ENCODE results near the gene AKT3.

AKT3 gene

DNA sequence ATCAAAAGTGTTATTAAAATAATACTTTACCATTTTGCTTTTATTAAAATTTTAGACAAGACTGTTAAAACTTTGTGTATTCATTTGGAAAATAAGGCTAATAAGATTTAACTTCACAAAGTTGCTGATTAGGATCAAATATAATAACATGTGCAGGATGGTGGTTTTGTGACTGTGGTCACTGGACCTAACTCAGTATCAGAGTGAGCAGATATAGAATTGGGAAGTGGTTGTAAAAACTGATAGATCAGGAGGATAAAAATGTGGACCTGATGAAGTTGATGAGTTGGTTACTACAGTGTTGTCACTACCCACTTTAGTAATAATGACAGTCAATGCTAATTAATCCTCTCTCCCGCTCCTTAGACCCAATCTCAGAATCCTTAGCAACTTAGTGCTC is 186.4 kb downstream of the AKT3 start:
- TF ChIP-seq FOXP2 (optimal IDR thresholded peaks at IDR 0.05; ENCODE audit: borderline replicate concordance, extremely low read depth, extremely low read length, insufficient read depth) (no peak), POLR2AphosphoS5 (IDR thresholded peaks at IDR 0.05; ENCODE audit: low read depth, low read length) (no peak), TAF1 (IDR thresholded peaks at IDR 0.05; ENCODE audit: borderline replicate concordance, insufficient read depth, low read length) (no peak), SIN3A (IDR thresholded peaks at IDR 0.05; ENCODE audit: borderline replicate concordance, insufficient read depth, low read length) (no peak)
- TF ChIP-seq, protein P1, sequence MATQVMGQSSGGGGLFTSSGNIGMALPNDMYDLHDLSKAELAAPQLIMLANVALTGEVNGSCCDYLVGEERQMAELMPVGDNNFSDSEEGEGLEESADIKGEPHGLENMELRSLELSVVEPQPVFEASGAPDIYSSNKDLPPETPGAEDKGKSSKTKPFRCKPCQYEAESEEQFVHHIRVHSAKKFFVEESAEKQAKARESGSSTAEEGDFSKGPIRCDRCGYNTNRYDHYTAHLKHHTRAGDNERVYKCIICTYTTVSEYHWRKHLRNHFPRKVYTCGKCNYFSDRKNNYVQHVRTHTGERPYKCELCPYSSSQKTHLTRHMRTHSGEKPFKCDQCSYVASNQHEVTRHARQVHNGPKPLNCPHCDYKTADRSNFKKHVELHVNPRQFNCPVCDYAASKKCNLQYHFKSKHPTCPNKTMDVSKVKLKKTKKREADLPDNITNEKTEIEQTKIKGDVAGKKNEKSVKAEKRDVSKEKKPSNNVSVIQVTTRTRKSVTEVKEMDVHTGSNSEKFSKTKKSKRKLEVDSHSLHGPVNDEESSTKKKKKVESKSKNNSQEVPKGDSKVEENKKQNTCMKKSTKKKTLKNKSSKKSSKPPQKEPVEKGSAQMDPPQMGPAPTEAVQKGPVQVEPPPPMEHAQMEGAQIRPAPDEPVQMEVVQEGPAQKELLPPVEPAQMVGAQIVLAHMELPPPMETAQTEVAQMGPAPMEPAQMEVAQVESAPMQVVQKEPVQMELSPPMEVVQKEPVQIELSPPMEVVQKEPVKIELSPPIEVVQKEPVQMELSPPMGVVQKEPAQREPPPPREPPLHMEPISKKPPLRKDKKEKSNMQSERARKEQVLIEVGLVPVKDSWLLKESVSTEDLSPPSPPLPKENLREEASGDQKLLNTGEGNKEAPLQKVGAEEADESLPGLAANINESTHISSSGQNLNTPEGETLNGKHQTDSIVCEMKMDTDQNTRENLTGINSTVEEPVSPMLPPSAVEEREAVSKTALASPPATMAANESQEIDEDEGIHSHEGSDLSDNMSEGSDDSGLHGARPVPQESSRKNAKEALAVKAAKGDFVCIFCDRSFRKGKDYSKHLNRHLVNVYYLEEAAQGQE (IDR thresholded peaks at IDR 0.05; ENCODE audit: insufficient read depth in 1 of 2, low read depth in 2 of 2, low read length in 2 of 2), result no peak

DNA sequence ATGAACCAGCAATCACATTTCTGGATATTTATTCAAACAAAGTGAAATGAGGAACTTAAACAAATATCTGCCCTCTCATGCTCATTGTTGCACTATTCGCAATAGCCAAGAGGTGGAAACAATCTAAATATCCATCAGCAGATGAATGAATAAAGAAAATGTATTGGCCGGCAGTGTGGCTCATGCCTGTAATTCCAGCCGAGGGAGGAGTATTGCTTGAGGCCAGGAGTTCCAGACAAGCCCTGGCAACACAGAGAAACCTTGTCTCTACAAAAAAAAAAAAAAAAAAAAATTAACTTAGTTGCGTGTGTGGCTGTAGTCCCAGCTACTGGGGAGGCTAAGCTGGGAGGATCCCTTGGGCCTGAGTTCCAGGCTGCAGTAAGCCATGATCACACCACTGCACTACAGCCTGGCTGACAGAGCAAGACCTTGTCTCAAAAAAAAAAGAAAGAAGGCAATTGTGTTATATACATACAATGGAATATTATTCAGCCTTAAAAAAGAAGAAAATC is 191.4 kb downstream of the AKT3 start:
- TF ChIP-seq FOXP2 (optimal IDR thresholded peaks at IDR 0.05; ENCODE audit: borderline replicate concordance, extremely low read depth, extremely low read length, insufficient read depth) (no peak), POLR2AphosphoS5 (IDR thresholded peaks at IDR 0.05; ENCODE audit: low read depth, low read length) (no peak), TAF1 (IDR thresholded peaks at IDR 0.05; ENCODE audit: borderline replicate concordance, insufficient read depth, low read length) (no peak), SIN3A (IDR thresholded peaks at IDR 0.05; ENCODE audit: borderline replicate concordance, insufficient read depth, low read length) (no peak)
- TF ChIP-seq, protein P1 (IDR thresholded peaks at IDR 0.05; ENCODE audit: insufficient read depth in 1 of 2, low read depth in 2 of 2, low read length in 2 of 2), result no peak

DNA sequence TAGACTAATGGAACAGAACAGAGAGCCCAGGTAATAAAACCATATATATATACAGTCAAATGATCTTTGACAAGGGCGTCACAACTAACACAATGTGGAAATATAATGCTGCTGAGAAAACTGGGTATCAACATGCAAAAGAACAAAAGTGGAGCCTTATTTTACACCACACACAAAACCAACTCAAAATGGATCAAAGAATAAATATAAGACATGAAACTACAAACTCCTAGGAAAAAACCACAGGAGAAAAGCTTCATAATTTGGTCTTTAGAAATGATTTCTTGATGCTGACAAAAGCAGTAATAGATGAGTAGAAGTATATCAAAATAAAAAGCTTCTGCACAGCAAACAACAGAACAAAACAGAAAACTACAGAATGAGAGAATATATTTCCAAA is 192.2 kb downstream of the AKT3 start:
- TF ChIP-seq POLR2AphosphoS5 (IDR thresholded peaks at IDR 0.05; ENCODE audit: low read depth, low read length) (no peak), TAF1 (IDR thresholded peaks at IDR 0.05; ENCODE audit: borderline replicate concordance, insufficient read depth, low read length) (no peak), SIN3A (IDR thresholded peaks at IDR 0.05; ENCODE audit: borderline replicate concordance, insufficient read depth, low read length) (no peak)
- TF ChIP-seq, protein P1 (IDR thresholded peaks at IDR 0.05; ENCODE audit: insufficient read depth in 1 of 2, low read depth in 2 of 2, low read length in 2 of 2), result no peak

DNA sequence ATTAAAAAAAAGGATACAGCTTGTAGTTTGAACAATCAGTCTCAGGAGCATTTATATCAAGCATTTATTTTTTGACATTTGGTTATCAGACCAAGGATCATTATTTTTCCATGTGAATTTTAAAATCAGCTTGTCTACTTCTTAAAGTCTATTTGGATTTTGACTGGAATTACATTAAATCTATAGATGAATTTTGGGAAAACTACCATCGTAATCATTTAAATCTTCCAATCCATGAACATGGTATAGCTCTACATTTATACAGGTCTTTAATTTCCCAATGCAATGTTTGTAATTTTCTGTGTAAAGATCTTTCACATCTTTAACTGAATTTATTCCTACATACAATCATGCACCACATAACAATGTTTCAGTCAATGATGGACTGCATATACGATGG is 203.2 kb downstream of the AKT3 start:
- TF ChIP-seq POLR2AphosphoS5 (IDR thresholded peaks at IDR 0.05; ENCODE audit: low read depth, low read length) (no peak), FOXP2 (optimal IDR thresholded peaks at IDR 0.05; ENCODE audit: borderline replicate concordance, extremely low read depth, extremely low read length, insufficient read depth) (no peak), TAF1 (IDR thresholded peaks at IDR 0.05; ENCODE audit: borderline replicate concordance, insufficient read depth, low read length) (no peak), SIN3A (IDR thresholded peaks at IDR 0.05; ENCODE audit: borderline replicate concordance, insufficient read depth, low read length) (no peak)
- TF ChIP-seq, protein P1 (IDR thresholded peaks at IDR 0.05; ENCODE audit: insufficient read depth in 1 of 2, low read depth in 2 of 2, low read length in 2 of 2), result no peak

DNA sequence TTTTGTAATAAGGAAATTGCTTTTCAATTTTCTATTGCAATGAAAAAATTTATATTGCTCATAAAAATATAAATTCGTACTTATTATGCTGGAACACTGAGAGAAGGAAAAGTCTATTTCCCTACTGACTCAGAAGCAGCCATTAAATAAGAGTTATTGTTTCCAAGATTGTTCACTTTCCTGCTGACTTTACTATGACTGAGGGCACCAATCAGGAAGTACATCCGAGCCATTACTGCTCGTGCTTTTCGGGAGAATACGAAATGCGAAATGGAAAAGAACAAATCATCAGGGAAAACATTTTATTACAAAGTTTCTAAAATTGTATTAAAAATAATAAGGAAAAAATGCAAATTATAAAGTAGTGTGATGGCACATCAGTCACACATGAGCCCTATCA is 204.8 kb downstream of the AKT3 start:
- TF ChIP-seq TAF1 (IDR thresholded peaks at IDR 0.05; ENCODE audit: borderline replicate concordance, insufficient read depth, low read length), result no peak
- TF ChIP-seq FOXP2 (optimal IDR thresholded peaks at IDR 0.05; ENCODE audit: borderline replicate concordance, extremely low read depth, extremely low read length, insufficient read depth), result no peak
- TF ChIP-seq, protein P1 (IDR thresholded peaks at IDR 0.05; ENCODE audit: insufficient read depth in 1 of 2, low read depth in 2 of 2, low read length in 2 of 2), result no peak
- TF ChIP-seq POLR2AphosphoS5 (IDR thresholded peaks at IDR 0.05; ENCODE audit: low read depth, low read length), result no peak
- TF ChIP-seq SIN3A (IDR thresholded peaks at IDR 0.05; ENCODE audit: borderline replicate concordance, insufficient read depth, low read length), result no peak
